Neuron (in vitro differentiated cells): Measurements from ENCODE around the gene PRDM15.

Experiments used
- H2AFZ ChIP-seq: one replicate; pipeline ENCODE4 v1.6.1; 2013; ENCODE audit warnings: low read depth, mild to moderate bottlenecking, inconsistent platforms, low read length, moderate library complexity
- H3K27me3 ChIP-seq: one replicate; pipeline ENCODE4 v1.6.1; 2013; ENCODE audit warnings: low read length; ENCODE audit not compliant: insufficient read depth
- H3K36me3 ChIP-seq: one replicate; pipeline ENCODE4 v1.6.1; 2013; ENCODE audit warnings: low read length; ENCODE audit not compliant: insufficient read depth
- H3K4me1 ChIP-seq: one replicate; pipeline ENCODE4 v1.6.1; 2013; ENCODE audit warnings: low read length; ENCODE audit not compliant: insufficient read depth
- H3K4me3 ChIP-seq: 2 replicates; pipeline ENCODE4 v1.5.1; 2013; ENCODE audit warnings: mild to moderate bottlenecking, low read length, moderate library complexity
- H3K9me3 ChIP-seq: one replicate; pipeline ENCODE4 v1.6.1; 2013; ENCODE audit warnings: low read length

The PRDM15 gene

GRCh38 chr21:41847066-41847804, 31.9 kb downstream of the PRDM15 start:
- peaks cover 4% of the 10 kb centered on the region for H3K4me1 ChIP-seq
- H2AFZ ChIP-seq = no peak overlapping the region
- H3K27me3 ChIP-seq = no peaks in the 10 kb centered on the region
- H3K9me3 ChIP-seq = no peaks in the 10 kb centered on the region
- peaks cover 4% of the 10 kb centered on the region for H3K36me3 ChIP-seq
- H3K4me3 ChIP-seq = no peak overlapping the region

GRCh38 chr21:41846536-41846935, 32.6 kb downstream of the PRDM15 start:
- H3K27me3 ChIP-seq = no peaks in the 10 kb centered on the region
- no peak overlapping the region for H2AFZ ChIP-seq
- peaks cover 4% of the 10 kb centered on the region for H3K36me3 ChIP-seq
- H3K9me3 ChIP-seq = no peaks in the 10 kb centered on the region
- no peak overlapping the region for H3K4me3 ChIP-seq
- H3K4me1 ChIP-seq = peaks cover 4% of the 10 kb centered on the region

- Histone ChIP-seq H3K4me3 (no peak overlapping the region), H3K4me1 (peaks cover 4% of the 10 kb centered on the region), H3K27me3 (no peaks in the 10 kb centered on the region), H3K9me3 (peaks cover 2% of the 10 kb centered on the region), H2AFZ (no peak overlapping the region), H3K36me3 (no peaks in the 10 kb centered on the region)
Measured at GRCh38 chr21:41846033-41846317, 33.2 kb downstream of the PRDM15 start.

DNA sequence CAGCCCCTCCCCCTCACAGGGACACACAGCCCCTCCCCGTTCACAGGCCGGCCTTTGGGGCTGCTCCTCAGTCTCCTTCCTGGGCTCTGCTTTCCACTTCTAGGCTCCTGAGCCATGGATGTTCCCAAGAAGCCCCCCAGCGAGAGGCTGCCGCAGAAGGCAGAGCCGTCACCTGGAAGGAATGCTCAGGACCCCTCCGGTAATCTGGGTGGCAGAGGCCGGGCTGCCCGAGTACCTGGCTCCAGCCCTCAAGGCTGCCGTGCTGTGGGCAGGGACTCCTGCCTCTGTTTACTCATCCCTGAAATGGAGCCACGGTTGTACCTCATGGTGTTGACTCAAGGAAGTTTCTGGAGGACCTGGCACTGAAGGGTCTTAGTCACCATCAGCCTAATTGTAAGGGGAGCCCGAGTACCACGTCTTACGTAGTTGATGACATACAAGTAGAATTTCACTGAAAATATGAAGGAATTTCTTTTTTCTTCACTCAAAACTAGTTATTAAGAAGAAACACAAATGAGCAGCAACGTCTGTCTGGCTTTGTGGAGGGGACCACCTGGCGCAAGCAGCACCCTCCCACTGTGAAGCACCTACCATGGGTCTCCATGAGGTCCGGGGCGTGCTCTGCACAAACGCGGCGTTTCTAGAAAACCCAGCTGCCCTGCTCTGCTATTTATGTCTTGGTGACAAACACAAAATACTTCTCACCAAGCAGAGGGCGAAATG, 33.7 kb downstream of the PRDM15 start:
- Histone ChIP-seq H3K27me3 (no peaks in the 10 kb centered on the region), H3K9me3 (peaks cover 2% of the 10 kb centered on the region), H3K4me1 (peaks cover 4% of the 10 kb centered on the region), H3K36me3 (no peaks in the 10 kb centered on the region), H2AFZ (no peak overlapping the region), H3K4me3 (no peak overlapping the region)

DNA sequence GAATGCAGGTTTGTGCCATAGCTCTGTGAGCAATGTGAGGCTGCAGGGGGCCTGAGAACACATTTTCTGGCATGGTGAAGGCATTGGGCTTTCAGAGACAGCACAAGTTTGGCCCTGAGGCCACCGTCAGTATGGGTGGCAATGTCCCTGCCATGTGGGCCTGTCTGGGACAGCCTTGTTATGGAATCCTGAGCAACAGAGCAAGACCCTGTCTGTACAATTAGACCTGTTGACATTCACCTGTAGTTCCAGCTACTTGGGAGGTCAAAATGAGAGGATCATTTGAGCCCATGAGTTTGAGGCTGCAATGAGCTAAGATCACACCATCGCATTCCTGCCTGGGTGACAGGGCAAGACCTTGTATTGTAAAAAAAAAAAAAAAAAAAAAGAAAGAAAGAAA, 35.6 kb downstream of the PRDM15 start:
- Histone ChIP-seq H3K36me3 (peaks cover 10% of the 10 kb centered on the region), H2AFZ (no peak overlapping the region)

DNA sequence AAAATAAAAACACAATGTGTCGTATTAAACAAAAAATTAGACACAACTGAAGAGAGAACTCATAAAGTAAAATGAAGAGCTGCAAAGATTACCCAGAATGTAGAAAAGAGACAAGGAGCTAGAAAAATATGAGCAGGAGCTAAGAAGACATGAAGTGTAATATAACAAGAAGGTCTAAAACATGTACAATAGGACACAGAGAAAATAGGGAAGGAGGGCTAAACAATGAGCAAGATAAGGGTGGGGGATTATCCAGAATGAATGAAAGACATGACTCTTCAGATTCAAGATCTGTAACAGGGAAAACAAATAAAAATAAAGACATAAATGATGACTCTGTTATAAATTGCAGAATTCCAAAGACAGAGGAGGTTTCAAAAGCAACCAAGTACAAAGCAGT, 38.3 kb downstream of the PRDM15 start:
- no peak overlapping the region for H3K4me3 ChIP-seq
- peaks cover 2% of the 10 kb centered on the region for H3K9me3 ChIP-seq
- H2AFZ ChIP-seq = no peak overlapping the region
- H3K27me3 ChIP-seq = no peaks in the 10 kb centered on the region
- no peaks in the 10 kb centered on the region for H3K4me1 ChIP-seq
- H3K36me3 ChIP-seq = peaks cover 24% of the 10 kb centered on the region

More for the DNA sequence above, 35.6 kb downstream of the PRDM15 start:
- H3K9me3 ChIP-seq = peaks cover 2% of the 10 kb centered on the region
- no peak overlapping the region for H3K4me3 ChIP-seq
- peaks cover 4% of the 10 kb centered on the region for H3K4me1 ChIP-seq
- H3K27me3 ChIP-seq = no peaks in the 10 kb centered on the region

DNA sequence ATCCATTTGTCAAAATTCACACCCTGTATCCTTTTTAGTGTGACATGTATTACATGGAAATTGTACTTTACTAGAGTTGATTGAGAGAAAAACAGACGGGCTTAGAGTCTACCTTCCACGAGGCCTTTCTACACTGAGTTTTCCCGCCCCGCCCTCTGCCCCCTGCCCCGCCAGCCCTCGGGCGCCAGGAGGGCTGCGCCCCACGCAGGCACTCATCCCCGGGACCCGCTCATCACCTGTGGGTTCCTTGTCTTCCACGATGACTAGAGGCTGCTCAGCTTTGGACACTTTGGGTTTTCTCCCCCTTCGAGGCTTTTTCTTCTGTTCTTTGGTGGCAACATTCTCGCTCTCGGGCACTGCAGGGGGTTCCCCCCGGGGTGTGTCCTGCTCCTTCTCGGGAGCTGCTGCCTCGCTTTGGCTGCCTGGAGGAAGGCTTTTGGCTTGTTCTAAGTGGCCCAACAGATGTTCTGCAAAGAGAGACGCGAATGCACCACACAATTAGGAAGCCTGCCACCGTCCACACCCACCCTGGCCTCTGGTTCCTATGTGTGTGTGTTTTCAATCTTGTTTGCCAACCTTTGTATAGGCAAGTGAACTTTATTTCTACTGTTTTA, 39.6 kb downstream of the PRDM15 start:
- H3K4me1 ChIP-seq = no peaks in the 10 kb centered on the region
- no peak overlapping the region for H3K4me3 ChIP-seq
- H3K27me3 ChIP-seq = no peaks in the 10 kb centered on the region
- peaks cover 2% of the 10 kb centered on the region for H3K9me3 ChIP-seq
- H2AFZ ChIP-seq = no peak overlapping the region
- H3K36me3 ChIP-seq = peaks cover 32% of the 10 kb centered on the region

GRCh38 chr21:41837756-41838297, 41.3 kb downstream of the PRDM15 start:
- no peaks in the 10 kb centered on the region for H3K4me1 ChIP-seq
- H3K9me3 ChIP-seq = peaks cover 2% of the 10 kb centered on the region
- no peaks in the 10 kb centered on the region for H3K27me3 ChIP-seq
- H3K4me3 ChIP-seq = no peak overlapping the region
- peaks cover 32% of the 10 kb centered on the region for H3K36me3 ChIP-seq
- H2AFZ ChIP-seq = no peak overlapping the region

- Histone ChIP-seq H3K27me3 (no peaks in the 10 kb centered on the region), H3K9me3 (peaks cover 2% of the 10 kb centered on the region), H3K36me3 (peaks cover 32% of the 10 kb centered on the region), H3K4me1 (no peaks in the 10 kb centered on the region), H2AFZ (no peak overlapping the region), H3K4me3 (no peak overlapping the region)
Measured at GRCh38 chr21:41836166-41837015, 42.8 kb downstream of the PRDM15 start.

- H3K4me3 ChIP-seq = no peak overlapping the region
- no peak overlapping the region for H2AFZ ChIP-seq
- no peaks in the 10 kb centered on the region for H3K27me3 ChIP-seq
- no peaks in the 10 kb centered on the region for H3K4me1 ChIP-seq
- H3K9me3 ChIP-seq = no peaks in the 10 kb centered on the region
- H3K36me3 ChIP-seq = peaks cover 32% of the 10 kb centered on the region
Measured at GRCh38 chr21:41835711-41836154, 43.4 kb downstream of the PRDM15 start.

DNA sequence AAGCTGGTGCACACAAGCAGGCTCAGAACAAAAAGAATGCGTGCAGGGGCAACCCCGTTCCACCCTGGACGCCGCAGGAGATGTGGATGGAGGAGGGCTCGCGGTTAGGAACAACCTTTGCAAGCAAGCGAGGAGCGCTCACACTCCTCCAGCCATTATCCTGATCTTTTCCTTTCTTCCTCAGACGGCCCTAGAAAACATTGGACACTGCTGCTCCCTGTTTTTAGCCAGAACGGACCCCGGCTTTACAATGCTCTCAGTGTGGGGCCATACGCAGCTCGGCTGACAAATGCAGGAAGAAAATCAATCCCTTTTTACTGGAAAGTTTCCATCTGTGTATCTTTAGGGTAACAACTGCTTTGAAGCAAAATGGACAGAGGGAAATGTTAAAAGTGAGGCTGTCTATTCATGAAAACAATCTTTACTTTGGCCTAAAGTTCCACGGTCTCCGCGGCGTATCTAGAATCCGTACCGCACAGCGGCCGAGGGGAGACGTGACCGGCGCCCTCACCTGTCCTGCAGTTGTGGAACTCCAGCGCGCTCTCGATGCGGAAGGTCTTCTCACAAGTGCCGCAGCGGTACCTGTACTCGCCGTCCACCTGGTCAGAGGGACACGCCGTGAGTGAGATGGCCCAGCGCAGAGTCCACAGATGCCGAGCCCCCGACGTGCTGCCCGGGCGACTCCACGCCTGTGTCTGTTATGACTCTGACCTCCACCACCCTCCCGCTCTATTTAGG, 44.0 kb downstream of the PRDM15 start:
- no peaks in the 10 kb centered on the region for H3K4me1 ChIP-seq
- no peaks in the 10 kb centered on the region for H3K27me3 ChIP-seq
- H3K36me3 ChIP-seq = peaks cover 32% of the 10 kb centered on the region
- H2AFZ ChIP-seq = no peak overlapping the region
- no peak overlapping the region for H3K4me3 ChIP-seq
- no peaks in the 10 kb centered on the region for H3K9me3 ChIP-seq

DNA sequence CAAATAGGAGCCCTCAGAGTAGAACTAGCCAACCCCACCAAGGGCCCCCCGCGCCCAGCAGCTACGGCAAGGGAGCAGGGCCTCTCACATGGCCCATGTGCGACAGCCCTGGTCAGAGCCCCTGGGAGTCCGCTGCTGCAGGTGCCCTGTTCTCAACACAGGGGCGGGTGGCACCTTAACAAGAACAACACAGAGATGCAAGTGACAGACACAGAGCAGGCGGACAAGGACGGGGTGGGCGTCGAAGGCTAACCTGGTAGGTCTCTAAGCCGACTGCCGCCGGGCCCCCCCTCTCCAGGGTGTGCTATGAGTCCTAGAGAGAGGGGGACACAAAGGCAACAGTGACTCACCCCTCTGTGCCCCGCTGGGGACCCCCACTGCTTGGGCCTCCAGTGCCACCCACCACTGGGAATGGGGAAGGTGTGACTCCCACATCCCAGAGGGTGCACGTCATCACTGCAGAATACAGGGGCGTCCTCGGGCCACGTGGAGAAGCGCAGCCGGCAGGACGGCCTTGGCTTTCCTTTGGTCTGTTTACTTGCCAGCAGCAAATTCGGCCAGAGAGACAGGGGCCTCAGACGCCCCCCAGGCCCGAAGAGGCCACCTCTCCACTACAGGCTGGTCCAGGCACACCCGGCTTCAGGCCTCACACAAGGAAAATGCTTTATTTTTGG, 44.8 kb downstream of the PRDM15 start:
- no peaks in the 10 kb centered on the region for H3K4me1 ChIP-seq
- peaks cover 26% of the 10 kb centered on the region for H3K36me3 ChIP-seq
- H3K27me3 ChIP-seq = no peaks in the 10 kb centered on the region
- no peaks in the 10 kb centered on the region for H3K9me3 ChIP-seq
- H3K4me3 ChIP-seq = no peak overlapping the region
- H2AFZ ChIP-seq = no peak overlapping the region
